Measurements from ENCODE around the gene LARP7.
A peak's percentile ranks its signal among the peaks of the same experiment; 100 is the strongest.
"Not testable (repeated sequence)": the region's sequence is repeated elsewhere in the genome, so short reads cannot be mapped to it uniquely, and the experiment has no call there.

LARP7 gene

GRCh38 chr4:112650332-112650731, 13.4 kb downstream of the LARP7 start:
- DNase-seq: no peak

DNA sequence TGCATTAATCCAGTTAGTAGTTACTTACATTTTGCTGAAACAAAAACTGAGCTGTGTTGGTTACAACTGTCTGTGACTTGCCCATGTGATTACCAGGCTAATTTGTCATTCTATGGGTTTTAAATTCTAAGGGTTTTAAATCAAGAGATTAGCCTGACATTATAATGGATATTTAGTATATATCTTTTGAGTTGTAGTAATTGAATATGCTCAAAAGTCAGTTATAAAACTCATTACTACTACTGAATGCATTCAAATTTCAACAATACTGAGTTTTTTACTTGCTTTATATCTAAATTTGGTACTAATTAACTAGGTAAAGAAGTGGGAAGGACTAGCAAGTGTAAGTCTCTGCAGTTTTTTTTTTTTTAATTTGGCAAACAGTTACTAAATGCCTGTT, 14.7 kb downstream of the LARP7 start:
- DNase-seq: no peak

DNA sequence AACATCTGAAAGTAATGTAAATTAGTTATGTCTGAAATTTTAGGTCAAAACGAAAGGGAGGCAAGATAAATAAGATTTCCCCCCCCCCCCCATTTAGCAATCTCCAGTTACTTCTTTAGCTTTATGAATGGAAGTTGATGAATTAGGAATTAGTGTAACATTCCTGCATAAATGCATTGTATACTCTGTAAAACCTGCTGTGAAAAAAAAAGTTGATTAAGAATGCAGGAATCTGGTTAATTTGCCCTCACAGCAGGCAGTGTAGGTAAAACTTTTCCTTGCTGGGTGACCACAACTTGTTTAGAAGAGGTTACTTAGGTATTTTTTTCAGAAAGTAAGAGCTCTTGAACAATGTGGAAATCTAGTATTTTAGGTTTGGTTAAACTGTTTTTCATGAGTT, 15.3 kb downstream of the LARP7 start:
- no peak for DNase-seq

DNA sequence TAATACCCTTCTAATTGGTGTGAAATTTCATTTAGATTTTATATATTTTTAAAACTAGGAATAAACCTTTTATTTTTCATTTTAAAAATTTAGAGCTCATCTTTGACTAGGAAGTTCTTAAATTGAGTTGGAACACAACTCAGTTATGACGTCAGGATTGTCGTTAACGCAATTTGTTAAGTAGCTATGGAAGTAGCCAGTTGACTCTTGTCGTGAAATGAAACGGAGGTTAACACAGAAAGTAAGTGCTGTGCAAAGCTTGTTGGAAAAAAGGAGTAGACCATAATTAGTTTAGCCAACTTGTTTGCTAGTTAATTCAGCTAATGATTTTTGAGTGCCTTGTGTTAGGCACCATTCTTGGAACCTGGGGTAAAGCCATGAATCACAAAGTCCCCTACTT, 18.3 kb downstream of the LARP7 start:
- no peak for DNase-seq

DNA sequence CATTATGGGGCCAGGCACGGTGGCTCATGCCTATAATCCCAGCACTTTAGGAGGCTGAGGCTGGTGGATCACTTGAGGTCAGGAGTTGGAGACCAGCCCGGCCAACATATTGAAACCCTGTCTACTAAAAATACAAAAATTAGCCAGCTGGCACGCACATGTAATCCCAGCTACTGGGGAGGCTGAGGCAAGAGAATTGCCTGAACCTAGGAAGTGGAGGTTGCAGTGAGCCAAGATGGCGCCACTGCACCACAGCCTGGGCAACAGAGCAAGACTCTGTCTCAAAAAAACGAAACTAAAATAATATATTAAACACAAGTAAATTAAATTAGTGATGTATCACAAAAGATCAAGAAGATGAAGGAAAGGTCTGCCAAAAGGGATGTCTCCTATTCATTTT, 19.2 kb downstream of the LARP7 start:
- DNase-seq: not testable (repeated sequence)

DNA sequence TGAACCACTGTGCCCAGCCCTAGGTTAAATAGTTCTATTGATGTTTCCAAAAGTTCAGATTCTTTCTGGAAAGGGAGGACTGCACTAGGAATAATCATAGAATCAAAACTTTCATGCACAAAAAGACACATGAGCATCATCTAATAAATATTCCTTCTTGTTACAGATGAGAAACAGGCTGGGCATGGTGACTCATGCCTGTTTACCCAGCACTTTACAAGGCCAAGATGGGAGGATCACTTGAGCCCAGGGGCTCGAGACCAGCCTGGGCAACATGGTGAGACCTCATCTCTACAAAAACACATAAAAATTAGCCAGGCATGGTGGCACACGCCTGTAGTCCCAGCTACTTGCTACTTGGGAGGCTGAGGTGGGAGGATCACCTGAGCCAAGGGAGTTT, 27.7 kb downstream of the LARP7 start:
- no peak for DNase-seq

DNA sequence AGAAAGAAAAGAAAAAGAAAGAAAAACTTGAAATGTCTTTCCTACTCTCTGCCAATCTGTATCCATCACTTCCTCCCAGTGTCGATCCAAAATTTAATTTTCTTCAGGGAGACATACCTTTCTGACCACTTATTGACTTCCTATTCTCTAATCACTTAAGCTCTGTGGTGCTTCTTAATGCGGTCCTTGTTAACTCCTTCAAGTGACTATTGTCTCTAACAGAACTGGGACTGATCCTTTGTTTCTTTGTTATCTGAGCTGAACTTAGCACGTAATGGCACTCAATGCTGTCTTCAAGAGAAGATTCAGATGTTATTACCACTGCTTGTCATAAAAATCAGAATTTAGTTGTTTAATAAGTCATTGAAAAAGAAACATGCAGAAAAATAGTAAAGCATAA, 31.2 kb downstream of the LARP7 start:
- DNase-seq: no peak

- DNase-seq: no peak
Measured at GRCh38 chr4:112673076-112673475, 36.1 kb downstream of the LARP7 start.

- no peak for DNase-seq
Measured at GRCh38 chr4:112673686-112674085, 36.7 kb downstream of the LARP7 start.

- DNase-seq: no peak
Measured at GRCh38 chr4:112674376-112674775, 37.4 kb downstream of the LARP7 start.

- no peak for DNase-seq
Measured at GRCh38 chr4:112677519-112678091, 40.7 kb downstream of the LARP7 start.

DNA sequence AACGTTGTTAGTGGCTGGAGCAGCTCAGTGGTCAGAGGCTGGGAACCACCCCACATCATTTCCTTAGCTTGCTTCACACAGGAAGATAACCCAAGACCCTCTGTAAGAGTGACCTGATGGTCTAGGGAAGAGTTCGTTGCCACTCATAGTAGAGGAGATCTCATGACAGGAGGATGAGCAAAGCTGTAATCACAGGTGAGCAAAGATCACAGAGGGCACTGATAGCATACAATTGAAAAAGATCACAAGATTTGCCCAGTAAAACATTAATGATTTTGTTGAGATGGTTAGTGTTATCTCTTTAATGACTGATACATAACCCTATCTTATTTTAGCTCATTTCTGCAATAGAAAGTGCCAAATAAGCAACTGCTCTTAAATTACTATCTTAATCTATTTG, 44.1 kb downstream of the LARP7 start:
- DNase-seq: no peak

GRCh38 chr4:112693507-112693906, 56.6 kb downstream of the LARP7 start:
- no peak for DNase-seq

GRCh38 chr4:112700679-112701078, 63.7 kb downstream of the LARP7 start:
- DNase-seq: no peak

DNA sequence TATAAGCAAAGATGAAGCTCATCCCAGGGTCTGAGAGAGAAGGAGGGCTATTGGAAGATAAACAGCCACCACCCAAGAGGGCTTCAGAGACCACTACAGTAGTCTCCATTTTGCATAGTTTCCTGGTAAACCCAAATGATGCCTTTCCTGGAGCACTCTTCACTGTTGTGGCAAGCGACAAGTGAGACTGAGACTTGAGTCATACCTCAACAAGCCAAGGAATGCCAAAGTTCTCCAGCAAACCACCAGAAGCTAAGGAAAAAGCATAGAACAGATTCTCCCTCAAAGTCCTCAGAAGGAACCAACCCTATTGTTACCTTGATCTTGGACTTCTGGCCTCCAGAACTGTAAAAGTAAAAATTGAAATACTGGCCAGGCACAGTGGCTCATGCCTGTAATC, 65.9 kb downstream of the LARP7 start:
- no peak for DNase-seq

- no peak for DNase-seq
Measured at GRCh38 chr4:112704322-112704721, 67.4 kb downstream of the LARP7 start.

GRCh38 chr4:112704991-112705845, 68.3 kb downstream of the LARP7 start:
- peak; percentile 7 to 11 for DNase-seq

DNA sequence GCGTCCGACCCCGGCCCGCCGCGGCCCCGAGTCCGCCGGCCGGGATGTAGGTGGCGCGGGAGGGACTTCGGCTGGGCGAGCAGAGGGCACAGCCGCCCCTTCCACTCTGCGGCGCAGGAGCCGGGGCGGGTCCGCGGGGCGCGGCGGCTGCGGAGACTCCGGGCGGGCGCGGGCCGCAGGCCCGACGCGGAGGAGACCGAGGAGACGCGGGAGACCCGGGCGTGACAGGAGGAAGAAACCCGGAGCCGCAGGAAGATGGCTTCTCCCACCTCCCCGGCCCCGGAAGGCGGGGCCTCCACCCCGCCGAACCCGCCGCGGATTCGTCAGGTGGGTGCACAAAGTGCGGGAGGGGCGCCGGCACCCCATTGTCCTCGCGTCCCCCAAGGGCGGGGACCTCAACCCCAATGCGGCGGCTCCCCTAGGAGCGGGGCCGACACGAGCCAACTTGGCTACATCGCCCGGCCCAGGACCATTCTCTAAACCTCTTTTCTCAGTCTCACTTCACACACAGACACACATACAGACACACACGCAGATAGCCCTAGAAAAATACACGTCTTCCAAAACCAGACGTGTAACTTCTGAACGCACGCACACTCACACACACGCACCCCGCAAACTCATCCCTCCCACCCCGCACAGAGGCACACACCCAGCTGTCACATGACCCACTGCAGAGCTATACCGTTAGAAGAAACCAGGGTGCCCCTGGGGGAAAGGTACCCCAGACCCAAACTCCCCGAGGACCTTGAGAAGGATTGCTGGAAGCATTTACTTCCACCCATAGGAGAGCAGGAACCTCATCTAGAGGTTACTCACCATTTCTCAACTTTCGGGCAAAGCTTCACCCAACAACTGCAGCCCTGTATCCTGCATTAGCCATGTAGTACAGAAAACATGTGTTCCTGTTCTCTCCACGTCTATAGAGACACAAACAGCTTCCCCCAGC, 69.2 kb downstream of the LARP7 start:
- DNase-seq: peak in 1 of 2 experiments; percentile 2

DNA sequence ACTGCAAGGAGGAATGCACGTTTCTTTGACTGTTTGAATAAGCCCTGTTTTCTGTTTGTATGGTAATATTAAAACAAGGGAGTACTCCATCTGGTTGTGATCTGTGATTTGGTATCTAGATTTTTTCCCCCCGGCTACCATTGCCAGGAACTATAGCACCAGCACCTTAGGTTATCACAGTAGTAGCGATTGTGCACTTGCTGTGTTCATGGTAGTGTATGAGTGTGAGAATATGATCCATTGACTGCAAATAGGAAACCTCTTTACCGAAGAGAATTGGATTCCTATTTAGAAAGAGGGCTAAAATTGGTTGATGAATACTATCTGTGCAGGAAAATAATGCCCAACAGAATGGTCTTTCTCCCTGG, 69.9 kb downstream of the LARP7 start:
- DNase-seq: no peak
